SK-N-SH (cell line): Measurements from ENCODE around the gene VWDE.

ENCODE experiments used
- CTCF ChIP-seq: fragments of 200-600 bp; sonication (generic); IDR thresholded peaks from 2 replicates; pipeline ENCODE4 v1.6.1; 2017; ENCODE audit warnings: antibody characterized with exemption, mild to moderate bottlenecking, moderate library complexity
- FOXJ3 ChIP-seq: sonication (generic); formaldehyde crosslinking; IDR thresholded peaks from 2 replicates; pipeline ENCODE4 v1.5.1; 2020; ENCODE audit warnings: mild to moderate bottlenecking, missing genetic modification reagents
- GABPA ChIP-seq: IDR thresholded peaks from 2 replicates; pipeline ENCODE4 v1.4.0; 2012; ENCODE audit warnings: low read depth, mild to moderate bottlenecking
- MXI1 ChIP-seq: IDR thresholded peaks from 2 replicates; pipeline ENCODE4 v1.6.1; 2012; ENCODE audit warnings: mild to moderate bottlenecking, low read depth, low read length, improper control_type of control experiment
- NFIC ChIP-seq: IDR thresholded peaks from 2 replicates; pipeline ENCODE4 v1.4.0; 2012; ENCODE audit warnings: borderline replicate concordance
- POLR2AphosphoS5 ChIP-seq: IDR thresholded peaks from 2 replicates; pipeline ENCODE4 v1.6.1; 2012; ENCODE audit warnings: low read depth, low read length
- RFX5 ChIP-seq: IDR thresholded peaks from 2 replicates; pipeline ENCODE4 v1.6.1; 2012; ENCODE audit warnings: mild to moderate bottlenecking, improper control_type of control experiment, low read length
- RXRA ChIP-seq: IDR thresholded peaks from 2 replicates; pipeline ENCODE4 v1.4.0; 2012; ENCODE audit warnings: low read depth, mild to moderate bottlenecking, borderline replicate concordance
- YY1 ChIP-seq: IDR thresholded peaks from 2 replicates; pipeline ENCODE4 v1.4.0; 2012; ENCODE audit warnings: low read depth, mild to moderate bottlenecking
- TF ChIP-seq, protein P1 (sequence below): fragments of 150-350 bp; IDR thresholded peaks from 2 replicates; pipeline ENCODE4 v1.6.1; 2017; ENCODE audit warnings: antibody characterized with exemption, low read length, low read depth, borderline replicate concordance

DNA sequence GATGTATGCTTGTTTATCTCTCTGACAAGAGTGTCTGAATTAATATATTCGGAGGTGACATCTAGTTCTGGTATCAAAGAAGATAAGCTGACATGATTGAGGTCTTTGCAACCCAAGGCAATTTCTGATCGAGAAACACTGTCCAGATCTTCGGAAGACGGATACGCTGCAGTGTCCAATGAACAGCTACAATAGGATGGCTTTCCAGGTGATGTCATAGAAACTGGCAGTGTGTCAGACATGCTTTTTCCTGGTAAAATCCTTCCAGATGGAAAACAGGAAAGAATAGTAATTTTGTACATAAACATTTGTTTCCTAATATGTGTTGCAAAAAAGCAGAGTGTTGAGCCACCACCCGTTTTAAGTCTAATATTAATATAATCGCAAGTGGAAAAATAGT, 33.4 kb downstream of the VWDE start:
- no peak for TF ChIP-seq POLR2AphosphoS5
- TF ChIP-seq RFX5: no peak
- no peak for TF ChIP-seq RXRA
- TF ChIP-seq, protein P1, sequence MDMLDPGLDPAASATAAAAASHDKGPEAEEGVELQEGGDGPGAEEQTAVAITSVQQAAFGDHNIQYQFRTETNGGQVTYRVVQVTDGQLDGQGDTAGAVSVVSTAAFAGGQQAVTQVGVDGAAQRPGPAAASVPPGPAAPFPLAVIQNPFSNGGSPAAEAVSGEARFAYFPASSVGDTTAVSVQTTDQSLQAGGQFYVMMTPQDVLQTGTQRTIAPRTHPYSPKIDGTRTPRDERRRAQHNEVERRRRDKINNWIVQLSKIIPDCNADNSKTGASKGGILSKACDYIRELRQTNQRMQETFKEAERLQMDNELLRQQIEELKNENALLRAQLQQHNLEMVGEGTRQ: no peak
- TF ChIP-seq YY1: no peak
- TF ChIP-seq GABPA: no peak
- no peak for TF ChIP-seq MXI1
- TF ChIP-seq CTCF: no peak
- no peak for TF ChIP-seq FOXJ3 (CRISPR knock-in tag)
- no peak for TF ChIP-seq NFIC
